Stomach smooth muscle (tissue), 2 donors: ENCODE data around the gene UBN2.
A peak's percentile ranks its signal among the peaks of the same experiment; 100 is the strongest.

Experiments used
- H3K27ac ChIP-seq: one replicate; pipeline ENCODE4 v1.7.0; 2013; ENCODE audit warnings: mild to moderate bottlenecking, low read length, inconsistent platforms
- H3K27me3 ChIP-seq, 2 donors: one replicate each; pipeline ENCODE4 v1.7.0; 2013; ENCODE audit warnings: low read length in 2 of 2; ENCODE audit not compliant: insufficient read depth in 2 of 2, control insufficient read depth in 1 of 2
- H3K36me3 ChIP-seq, 2 donors: one replicate each; pipeline ENCODE4 v1.7.0; 2013; ENCODE audit warnings: low read length in 2 of 2; ENCODE audit not compliant: control insufficient read depth in 2 of 2, insufficient read depth in 2 of 2
- H3K4me1 ChIP-seq: one replicate; pipeline ENCODE4 v1.7.0; 2013; ENCODE audit warnings: low read length; ENCODE audit not compliant: control insufficient read depth, insufficient read depth
- H3K4me3 ChIP-seq, 2 donors: one replicate each; pipeline ENCODE4 v1.7.0; 2013; ENCODE audit warnings: low read length in 2 of 2
- H3K9ac ChIP-seq, 2 donors: one replicate each; pipeline ENCODE4 v1.7.0; 2013; ENCODE audit warnings: low read length in 2 of 2, mild to moderate bottlenecking in 1 of 2
- H3K9me3 ChIP-seq, 2 donors: one replicate each; pipeline ENCODE4 v1.7.0; 2013; ENCODE audit warnings: low read length in 2 of 2; ENCODE audit not compliant: control insufficient read depth in 2 of 2
- donor health status: healthy.
- donor health status: Pancreatic carcinoma.

Gene UBN2

DNA sequence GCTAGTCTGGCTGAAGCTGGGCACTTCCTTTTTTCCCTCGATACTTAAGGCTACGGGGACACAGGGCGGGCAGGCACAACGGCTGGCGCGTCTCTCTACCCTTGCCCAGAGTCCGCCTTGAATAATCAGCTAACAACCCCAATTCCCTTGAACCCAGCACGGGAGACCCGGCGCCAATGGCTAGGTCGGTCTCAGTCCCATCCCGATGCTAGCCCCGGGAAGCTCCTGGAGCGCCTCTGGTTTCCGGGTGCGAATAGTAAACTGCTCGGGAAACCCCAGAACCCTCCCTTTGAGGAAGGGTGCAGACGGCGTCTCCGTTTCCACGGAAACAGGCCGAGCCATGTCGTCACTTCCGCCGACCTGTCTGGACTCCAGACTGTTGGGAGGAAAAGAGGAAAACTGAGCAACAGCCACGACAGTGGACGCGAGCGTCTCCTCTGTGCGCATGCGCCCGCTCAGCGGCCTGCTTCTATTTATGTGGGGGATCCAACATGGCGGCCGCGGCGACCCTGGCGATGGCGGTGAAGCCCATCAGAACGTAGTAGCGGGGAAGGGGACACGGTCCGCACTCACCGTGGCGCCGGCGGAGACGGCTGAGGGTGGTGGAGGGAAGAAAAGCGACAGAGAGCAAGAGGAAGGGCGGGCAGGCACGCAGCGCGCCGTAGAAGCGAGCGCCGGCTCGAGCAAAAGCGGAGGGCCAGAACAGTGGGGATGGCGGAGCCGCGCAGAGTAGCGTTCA lies at the start of gene UBN2:
UBN2 (plus strand) TSS at position 464 of the 739 bp plus-strand sequence; CDS start at position 712, 248 bp downstream.
- Histone ChIP-seq H3K4me1 (peaks cover 4% of the 10 kb centered on the region), H3K36me3 (no peaks in the 10 kb centered on the region), H3K27ac (peak within 1 kb of the TSS; percentile 90), H3K9ac (peak within 1 kb of the TSS; percentile 92 to 94), H3K9me3 (no peaks in the 10 kb centered on the region), H3K4me3 (peak within 1 kb of the TSS; percentile 94 to 95), H3K27me3 (no peaks in the 10 kb centered on the region)

- no peaks in the 10 kb centered on the region for H3K4me1 ChIP-seq
- peaks cover 0 to 6% of the 10 kb centered on the region in 2 donors for H3K36me3 ChIP-seq
- H3K9ac ChIP-seq: no peak overlapping the region
- no peaks in the 10 kb centered on the region for H3K9me3 ChIP-seq
- no peak overlapping the region for H3K4me3 ChIP-seq
- H3K27me3 ChIP-seq: no peaks in the 10 kb centered on the region
- no peak overlapping the region for H3K27ac ChIP-seq
These were observed 49.6 kb upstream of the UBN2 start for GRCh38 chr7:139181404-139181803.

GRCh38 chr7:139182363-139182762 lies 48.7 kb upstream of the UBN2 start:
- Histone ChIP-seq H3K4me3 (no peak overlapping the region), H3K27ac (no peak overlapping the region), H3K27me3 (no peaks in the 10 kb centered on the region), H3K9me3 (no peaks in the 10 kb centered on the region), H3K9ac (no peak overlapping the region), H3K4me1 (no peaks in the 10 kb centered on the region), H3K36me3 (peaks cover 0 to 6% of the 10 kb centered on the region in 2 donors)

DNA sequence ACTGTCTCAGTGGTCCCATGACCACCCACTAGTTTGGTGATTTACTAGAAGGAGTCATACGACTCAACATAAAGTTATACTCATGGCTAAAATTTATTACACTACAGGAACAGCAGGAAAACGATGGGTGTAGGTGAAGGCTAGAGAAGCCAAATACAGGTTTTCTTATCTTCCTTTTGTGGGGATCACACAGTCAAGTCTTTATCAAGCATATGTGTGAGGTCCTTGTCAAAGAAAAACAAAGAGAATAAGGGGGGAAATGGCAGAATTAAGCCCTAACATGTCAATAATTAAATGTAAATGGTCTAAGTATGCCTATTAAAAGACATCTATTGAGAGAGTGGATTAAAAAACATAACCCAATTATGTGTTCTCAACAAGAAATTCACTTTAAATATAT lies 47.8 kb upstream of the UBN2 start:
- no peak overlapping the region for H3K27ac ChIP-seq
- H3K4me1 ChIP-seq: no peaks in the 10 kb centered on the region
- peaks cover 0 to 6% of the 10 kb centered on the region in 2 donors for H3K36me3 ChIP-seq
- H3K9ac ChIP-seq: no peak overlapping the region
- no peaks in the 10 kb centered on the region for H3K9me3 ChIP-seq
- no peaks in the 10 kb centered on the region for H3K27me3 ChIP-seq
- H3K4me3 ChIP-seq: no peak overlapping the region

GRCh38 chr7:139183878-139184338 lies 47.1 kb upstream of the UBN2 start:
- no peak overlapping the region for H3K27ac ChIP-seq

DNA sequence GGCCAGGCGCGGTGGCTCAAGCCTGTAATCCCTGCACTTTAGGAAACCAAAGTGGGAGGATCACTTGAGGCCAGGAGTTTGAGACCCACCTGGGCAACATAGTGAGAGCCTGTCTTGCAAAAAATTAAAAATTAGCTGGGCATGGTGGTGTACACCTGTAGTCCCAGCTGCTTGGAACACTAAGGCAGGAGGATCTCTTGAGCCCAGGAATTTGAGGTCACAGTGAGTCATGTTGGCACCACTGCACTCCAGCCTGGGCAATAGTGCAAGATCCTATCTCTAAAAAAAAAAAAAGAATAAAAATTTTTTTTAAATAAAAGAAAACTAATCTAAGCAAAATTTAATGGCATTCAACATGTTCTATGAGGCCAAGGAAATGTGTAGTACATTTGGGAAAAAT lies 44.9 kb upstream of the UBN2 start:
- no peak overlapping the region for H3K4me3 ChIP-seq
- peaks cover 4 to 6% of the 10 kb centered on the region in 2 donors for H3K36me3 ChIP-seq
- H3K9ac ChIP-seq: no peak overlapping the region
- no peaks in the 10 kb centered on the region for H3K9me3 ChIP-seq
- no peak overlapping the region for H3K27ac ChIP-seq
- no peaks in the 10 kb centered on the region for H3K27me3 ChIP-seq
- no peaks in the 10 kb centered on the region for H3K4me1 ChIP-seq

More at GRCh38 chr7:139183878-139184338, 47.1 kb upstream of the UBN2 start:
- H3K4me1 ChIP-seq: no peaks in the 10 kb centered on the region
- H3K9ac ChIP-seq: no peak overlapping the region
- peaks cover 0 to 6% of the 10 kb centered on the region in 2 donors for H3K36me3 ChIP-seq
- no peaks in the 10 kb centered on the region for H3K27me3 ChIP-seq
- no peak overlapping the region for H3K4me3 ChIP-seq
- H3K9me3 ChIP-seq: no peaks in the 10 kb centered on the region

DNA sequence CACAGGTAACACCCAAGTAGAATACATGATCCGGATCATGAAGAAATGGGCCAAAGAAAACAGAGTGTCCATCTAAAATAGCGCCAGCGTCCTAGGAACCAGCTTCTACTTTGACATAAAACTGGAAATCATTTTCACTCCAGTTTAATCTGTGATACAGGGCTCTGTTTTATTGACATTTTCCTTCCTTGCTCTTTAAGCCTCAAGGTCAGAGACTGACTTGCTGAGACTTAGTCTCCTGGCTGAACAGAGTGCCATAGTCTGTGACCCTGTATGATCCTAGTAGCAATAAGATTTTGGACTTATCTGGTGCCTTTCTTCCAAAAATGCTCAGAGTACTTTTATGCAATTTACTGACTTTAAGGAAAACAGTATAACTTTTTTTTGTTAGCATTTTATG lies 41.7 kb upstream of the UBN2 start:
- Histone ChIP-seq H3K36me3 (peaks cover 3 to 9% of the 10 kb centered on the region in 2 donors), H3K9me3 (no peaks in the 10 kb centered on the region), H3K27ac (no peak overlapping the region), H3K4me1 (no peaks in the 10 kb centered on the region), H3K4me3 (no peak overlapping the region), H3K27me3 (no peaks in the 10 kb centered on the region), H3K9ac (no peak overlapping the region)

- no peaks in the 10 kb centered on the region for H3K27me3 ChIP-seq
- peaks cover 2 to 9% of the 10 kb centered on the region in 2 donors for H3K36me3 ChIP-seq
- H3K4me3 ChIP-seq: no peak overlapping the region
- no peak overlapping the region for H3K27ac ChIP-seq
- H3K9me3 ChIP-seq: no peaks in the 10 kb centered on the region
- H3K9ac ChIP-seq: no peak overlapping the region
- no peaks in the 10 kb centered on the region for H3K4me1 ChIP-seq
These were observed 38.9 kb upstream of the UBN2 start for GRCh38 chr7:139192014-139192706.

GRCh38 chr7:139200382-139200781 lies 30.7 kb upstream of the UBN2 start:
- Histone ChIP-seq H3K9ac (no peak overlapping the region), H3K36me3 (no peaks in the 10 kb centered on the region)

GRCh38 chr7:139203992-139204391 lies 27.0 kb upstream of the UBN2 start:
- Histone ChIP-seq H3K9me3 (peaks cover 0 to 8% of the 10 kb centered on the region in 2 donors), H3K27ac (no peak overlapping the region)

More at GRCh38 chr7:139200382-139200781, 30.7 kb upstream of the UBN2 start:
- Histone ChIP-seq H3K4me3 (no peak overlapping the region), H3K27ac (no peak overlapping the region), H3K9me3 (peaks cover 0 to 3% of the 10 kb centered on the region in 2 donors), H3K27me3 (no peaks in the 10 kb centered on the region), H3K4me1 (no peaks in the 10 kb centered on the region)

GRCh38 chr7:139205843-139206242 lies 25.2 kb upstream of the UBN2 start:
- H3K27ac ChIP-seq: no peak overlapping the region
- H3K9me3 ChIP-seq: peaks cover 0 to 8% of the 10 kb centered on the region in 2 donors
- H3K36me3 ChIP-seq: no peaks in the 10 kb centered on the region
- no peaks in the 10 kb centered on the region for H3K27me3 ChIP-seq
- no peaks in the 10 kb centered on the region for H3K4me1 ChIP-seq
- H3K9ac ChIP-seq: no peak overlapping the region
- H3K4me3 ChIP-seq: no peak overlapping the region

More at GRCh38 chr7:139203992-139204391, 27.0 kb upstream of the UBN2 start:
- Histone ChIP-seq H3K4me1 (no peaks in the 10 kb centered on the region), H3K9ac (no peak overlapping the region), H3K4me3 (no peak overlapping the region), H3K27me3 (no peaks in the 10 kb centered on the region), H3K36me3 (no peaks in the 10 kb centered on the region)
